ENCODE data around the gene DDRGK1.

Gene DDRGK1

GRCh38 chr20:3235666-3236324, 31.3 kb upstream of the DDRGK1 start:
- no peak for DNase-seq (ENCODE audit: low read depth in 2 of 2, low spot score in 1 of 2)

GRCh38 chr20:3233991-3234498, 29.6 kb upstream of the DDRGK1 start:
- no peak for DNase-seq (ENCODE audit: low read depth in 2 of 2, low spot score in 1 of 2)

GRCh38 chr20:3233131-3233990, 28.9 kb upstream of the DDRGK1 start:
- no peak for DNase-seq (ENCODE audit: low read depth in 2 of 2, low spot score in 1 of 2)

- no peak for DNase-seq (ENCODE audit: low read depth in 2 of 2, low spot score in 1 of 2)
Measured at GRCh38 chr20:3231889-3232588, 27.6 kb upstream of the DDRGK1 start.

DNA sequence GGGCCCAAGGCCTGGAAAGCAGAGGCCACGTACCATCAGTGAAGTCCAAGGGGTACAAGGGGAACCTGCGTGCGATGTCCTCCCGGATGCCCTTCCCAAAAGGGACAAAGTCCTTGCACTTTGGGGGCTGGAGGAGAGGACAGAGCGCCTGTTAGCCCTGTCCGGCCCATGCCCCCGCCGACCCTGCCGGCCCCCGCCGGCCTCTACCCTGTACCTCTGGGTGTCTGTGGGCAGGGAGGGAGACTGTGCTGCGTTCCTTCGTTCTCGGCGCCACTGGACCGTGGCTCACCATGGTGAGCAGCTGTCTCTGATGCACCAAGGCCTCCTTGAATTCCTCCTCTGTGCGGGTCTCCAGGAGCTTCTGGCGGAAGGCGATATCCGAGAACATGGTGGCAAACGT, 26.6 kb upstream of the DDRGK1 start:
- DNase-seq (ENCODE audit: low read depth in 2 of 2, low spot score in 1 of 2): no peak

DNA sequence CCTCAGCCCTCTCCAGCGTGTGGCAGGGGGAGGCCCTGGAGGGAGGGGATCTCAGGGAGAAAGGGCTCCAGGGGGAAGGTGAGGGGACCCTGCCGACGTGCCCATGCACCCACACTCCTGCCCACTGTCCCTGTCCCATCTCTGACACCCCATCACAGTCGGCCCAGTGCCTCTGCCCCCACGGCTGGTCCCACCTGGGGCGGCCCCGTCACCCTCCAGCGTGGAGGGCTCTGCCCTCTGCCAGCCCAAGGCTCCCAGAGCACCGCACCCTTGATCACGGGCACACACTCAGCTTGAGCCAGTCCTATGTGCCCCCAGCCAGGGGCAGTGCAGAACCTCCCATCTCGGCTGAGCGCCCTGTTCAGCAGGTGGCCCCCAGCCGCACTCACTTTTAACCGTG, 25.3 kb upstream of the DDRGK1 start:
- no peak for DNase-seq (ENCODE audit: low read depth in 2 of 2, low spot score in 1 of 2)

DNA sequence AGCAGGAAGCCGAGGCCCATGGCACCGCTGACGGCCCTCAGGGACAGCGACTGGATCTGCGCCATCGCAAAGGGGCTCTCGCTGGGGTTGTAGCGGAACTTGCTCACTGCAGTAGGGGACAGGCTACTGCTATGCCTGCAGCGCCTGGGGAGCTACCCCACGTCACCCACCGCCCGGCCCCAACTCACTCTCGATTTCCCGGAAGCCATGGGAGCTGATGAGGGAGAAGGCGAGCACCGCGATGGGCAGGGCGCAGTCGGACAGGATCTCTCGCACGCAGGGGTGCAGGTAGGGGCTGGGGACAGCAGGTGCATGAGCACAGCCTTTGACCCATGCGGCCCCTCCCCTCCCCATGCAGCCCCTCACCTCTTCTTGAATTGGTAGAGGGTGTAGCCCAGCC, 24.7 kb upstream of the DDRGK1 start:
- DNase-seq (ENCODE audit: low read depth in 2 of 2, low spot score in 1 of 2): no peak

DNA sequence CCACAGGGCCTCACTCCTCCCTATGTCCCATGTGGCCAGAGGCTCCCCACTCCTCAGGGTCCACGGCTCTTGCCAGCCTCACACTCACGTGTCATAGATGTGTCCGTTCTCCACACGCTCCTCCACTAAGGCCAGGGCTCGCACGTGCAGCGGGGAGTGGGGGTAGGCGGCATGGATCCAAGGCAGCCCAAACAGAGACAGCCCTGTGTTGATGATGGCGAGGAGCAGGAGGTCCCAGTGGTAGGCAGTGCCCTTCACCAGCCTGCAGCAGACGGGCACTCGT, 24.2 kb upstream of the DDRGK1 start:
- DNase-seq (ENCODE audit: low read depth in 2 of 2, low spot score in 1 of 2): no peak

DNA sequence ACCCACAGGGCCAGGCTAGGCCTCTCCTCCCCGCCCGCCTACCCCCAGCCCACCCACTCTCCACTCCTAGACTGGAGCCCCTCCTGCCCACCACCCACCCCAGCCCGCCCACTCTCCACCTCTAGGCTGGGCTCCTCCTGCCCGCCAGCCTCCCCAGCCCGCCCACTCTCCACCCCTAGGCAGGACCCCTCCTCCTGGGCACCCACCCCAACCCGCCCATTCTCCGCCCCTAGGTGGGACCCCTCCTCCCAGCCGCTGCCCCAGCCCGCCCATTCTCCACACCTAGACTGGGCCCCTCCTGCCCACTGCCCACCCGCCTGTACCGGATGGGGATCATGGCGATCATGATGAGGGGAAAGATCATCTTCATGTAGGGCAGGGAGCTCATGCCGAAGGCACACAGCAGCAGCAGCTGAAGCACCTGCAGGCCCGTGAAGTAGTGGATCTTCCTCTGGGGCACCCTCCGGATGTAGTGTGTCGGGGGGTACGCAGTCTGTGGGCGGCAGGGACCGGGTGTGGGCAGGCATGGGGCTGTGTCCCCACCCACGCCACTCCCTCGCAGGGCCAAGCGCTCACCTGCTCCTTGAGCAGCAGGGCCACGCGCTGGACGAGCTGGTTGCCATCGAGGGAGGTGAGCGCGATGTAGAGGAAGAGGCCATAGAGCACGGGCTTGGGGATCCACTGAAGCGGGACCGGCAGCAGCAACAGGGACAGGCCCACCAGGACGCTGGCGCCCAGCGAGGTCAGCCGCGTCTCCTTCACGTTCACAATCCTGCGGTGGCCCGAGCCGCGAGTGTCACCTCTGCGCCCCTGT, 23.7 kb upstream of the DDRGK1 start:
- no peak for DNase-seq (ENCODE audit: low read depth in 2 of 2, low spot score in 1 of 2)

DNA sequence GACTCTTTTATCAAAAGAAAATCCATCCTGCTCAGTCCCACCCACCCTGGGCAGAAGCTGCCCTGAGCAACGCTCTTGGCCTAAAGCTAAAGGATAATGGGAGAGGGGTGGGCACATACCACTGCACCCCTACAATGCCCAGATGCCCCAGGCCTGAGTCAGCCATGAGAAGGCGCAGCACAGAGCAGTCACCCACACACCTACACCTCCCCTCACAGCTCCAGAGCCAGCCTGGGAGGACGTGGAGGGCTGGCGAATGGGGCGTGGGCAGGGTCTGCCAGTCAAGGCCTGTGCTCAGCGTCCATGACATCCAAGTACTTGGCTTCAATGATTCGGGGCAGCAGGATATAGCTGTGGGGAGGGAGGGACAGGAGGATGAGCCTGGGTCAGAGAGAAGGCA, 23.0 kb upstream of the DDRGK1 start:
- DNase-seq (ENCODE audit: low read depth in 2 of 2, low spot score in 1 of 2): no peak

- DNase-seq (ENCODE audit: low read depth in 2 of 2, low spot score in 1 of 2): no peak
Measured at GRCh38 chr20:3226864-3227263, 22.4 kb upstream of the DDRGK1 start.

GRCh38 chr20:3226093-3226492, 21.6 kb upstream of the DDRGK1 start:
- DNase-seq (ENCODE audit: low read depth in 2 of 2, low spot score in 1 of 2): no peak

DNA sequence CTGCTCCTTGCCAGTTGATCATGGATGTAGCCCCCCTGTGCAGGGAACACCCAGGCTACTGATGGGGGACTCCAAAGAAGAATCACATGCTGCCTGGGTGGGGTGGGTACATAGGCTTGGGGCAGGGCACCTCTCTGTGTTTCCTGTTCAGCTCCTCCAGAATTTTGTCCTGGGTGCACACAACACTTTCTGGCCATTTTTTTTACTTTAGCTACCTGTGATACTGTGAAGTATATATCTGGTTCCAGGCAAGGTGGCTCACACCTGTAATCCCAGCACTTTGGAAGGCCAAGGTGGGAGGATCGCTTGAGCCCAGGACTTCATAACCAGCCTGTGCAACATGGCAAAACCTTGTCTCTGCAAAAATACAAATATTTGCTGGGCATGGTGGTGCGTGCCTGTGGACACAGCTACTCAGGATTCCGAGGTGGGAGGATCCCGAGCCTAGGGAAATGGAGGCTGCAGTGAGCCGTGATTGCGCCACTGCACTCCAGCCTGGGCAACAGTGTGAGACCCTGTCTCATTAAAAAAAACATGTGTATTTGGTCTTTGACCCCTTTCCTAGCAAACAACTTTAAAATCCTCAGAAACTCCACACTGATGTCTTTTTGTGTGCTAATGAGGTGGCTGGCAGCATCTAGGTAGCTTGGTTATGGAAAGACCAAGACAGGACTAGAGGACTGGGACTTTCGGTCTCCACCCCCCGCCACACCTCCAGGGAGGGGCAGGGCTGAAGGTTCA, 20.4 kb upstream of the DDRGK1 start:
- DNase-seq (ENCODE audit: low read depth in 2 of 2, low spot score in 1 of 2): no peak

- no peak for DNase-seq (ENCODE audit: low read depth in 2 of 2, low spot score in 1 of 2)
Measured at GRCh38 chr20:3223994-3224680, 19.7 kb upstream of the DDRGK1 start.

DNA sequence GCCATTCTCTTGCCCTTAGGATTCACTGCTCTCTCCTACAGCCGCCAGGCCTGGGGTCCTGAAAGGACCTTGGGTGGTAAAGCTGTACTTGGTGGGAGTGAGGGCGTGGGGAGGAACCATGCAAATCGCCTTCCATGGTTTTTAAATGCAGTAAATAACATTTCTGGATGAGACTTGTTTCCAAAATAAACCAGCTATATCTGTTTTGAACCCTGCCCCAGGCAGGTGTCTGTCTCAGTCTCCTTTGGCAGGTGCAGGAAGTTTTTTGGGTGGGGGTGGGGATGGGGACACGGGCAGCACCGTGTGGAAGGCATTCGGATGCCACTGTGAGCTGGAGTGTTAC, 19.1 kb upstream of the DDRGK1 start:
- DNase-seq (ENCODE audit: low read depth in 2 of 2, low spot score in 1 of 2): no peak

DNA sequence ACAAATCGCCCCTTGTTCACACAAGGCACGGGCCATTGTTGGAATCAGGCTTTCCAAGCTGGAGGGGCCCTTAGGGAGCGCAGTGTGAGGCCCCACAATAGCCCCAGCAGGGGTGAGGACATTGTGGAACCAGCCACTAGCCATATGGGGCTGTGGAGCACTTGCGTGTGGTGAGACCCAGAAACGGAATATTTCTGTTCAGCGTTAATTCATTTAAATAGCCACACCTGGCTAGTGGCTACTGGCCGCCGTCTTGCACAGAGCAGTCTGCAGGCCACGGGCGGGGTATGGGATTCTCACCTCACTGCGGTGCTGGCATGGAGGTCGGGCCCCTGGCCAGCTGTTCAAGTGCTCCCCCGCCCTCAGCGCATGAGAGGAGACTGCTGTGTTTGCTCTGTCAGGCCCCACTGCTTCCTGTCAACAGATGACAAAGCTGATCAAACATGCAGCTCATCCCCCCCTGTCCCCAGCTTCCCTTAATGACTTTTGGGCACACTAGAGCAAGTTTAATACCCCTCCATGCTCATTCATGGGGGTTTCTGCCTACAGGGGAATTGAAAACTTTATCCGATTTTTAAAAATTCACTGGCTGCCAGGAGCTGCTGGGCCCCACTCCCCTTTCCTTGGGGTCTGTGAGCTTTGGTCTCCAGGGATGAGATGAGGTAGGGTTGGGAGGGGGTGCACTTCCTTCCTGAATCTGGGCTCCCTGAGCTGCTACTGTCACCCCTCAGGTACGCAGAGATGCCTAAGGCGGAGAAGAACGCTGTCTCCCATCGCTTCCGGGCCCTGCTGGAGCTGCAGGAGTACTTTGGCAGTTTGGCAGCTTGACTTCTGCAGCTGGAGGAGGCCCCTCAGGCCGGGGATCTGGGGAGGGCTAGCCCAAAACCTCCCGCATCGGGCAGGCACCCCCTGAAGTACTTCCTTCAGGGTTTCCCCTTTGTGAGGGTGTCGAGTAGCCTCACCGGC, 18.4 kb upstream of the DDRGK1 start:
- DNase-seq (ENCODE audit: low read depth in 2 of 2, low spot score in 1 of 2): no peak

GRCh38 chr20:3221398-3222226, 17.1 kb upstream of the DDRGK1 start:
- no peak for DNase-seq (ENCODE audit: low read depth in 2 of 2, low spot score in 1 of 2)
